ENCODE data around the gene TSPAN15.

The TSPAN15 gene

DNA sequence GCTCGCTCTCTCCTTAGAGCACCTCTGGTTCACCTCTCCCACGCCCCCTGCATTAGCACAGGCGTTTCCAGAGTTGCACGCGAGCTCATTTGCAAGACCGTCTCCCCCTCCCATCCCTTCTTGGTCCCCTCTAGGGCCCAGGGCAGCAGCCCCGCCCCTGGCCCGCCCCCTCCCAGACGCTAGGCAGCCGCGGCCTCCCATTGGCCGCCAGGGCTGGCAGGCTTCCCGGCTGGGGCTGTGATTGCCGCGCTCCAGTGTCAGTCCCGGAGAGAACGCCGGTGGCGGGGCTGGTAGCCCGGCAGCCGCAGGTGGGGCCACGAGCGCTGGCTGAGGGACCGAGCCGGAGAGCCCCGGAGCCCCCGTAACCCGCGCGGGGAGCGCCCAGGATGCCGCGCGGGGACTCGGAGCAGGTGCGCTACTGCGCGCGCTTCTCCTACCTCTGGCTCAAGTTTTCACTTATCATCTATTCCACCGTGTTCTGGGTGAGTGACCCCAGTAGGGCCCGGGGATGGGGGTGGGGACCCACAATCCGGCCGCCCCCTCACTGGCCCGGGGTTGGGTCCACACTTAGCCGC is at the start of gene TSPAN15:
Gene TSPAN15 (plus strand): TSS at position 257 of the 575 bp plus-strand sequence. CDS start 130 bp downstream, at position 387.
- peak; percentile 72 for DNase-seq

DNA sequence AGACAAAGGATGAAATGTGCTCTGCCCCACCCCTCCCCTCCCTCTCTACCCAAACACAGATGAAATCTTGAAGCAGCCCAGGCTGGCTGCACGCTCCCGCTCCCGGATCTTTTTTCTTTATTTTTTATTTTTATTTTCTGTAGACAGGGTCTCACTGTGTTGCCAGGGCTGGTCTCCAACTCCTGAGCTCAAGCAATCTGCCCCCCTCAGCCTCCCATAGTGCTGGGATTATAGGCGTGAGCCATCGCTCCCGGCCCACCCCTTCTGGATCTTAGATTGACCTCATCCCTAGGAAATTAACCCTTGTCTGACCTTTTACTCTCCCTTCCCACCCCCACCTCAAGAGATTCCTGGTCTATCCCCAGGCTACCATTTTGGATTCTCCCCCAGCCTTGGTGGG is 48.9 kb upstream of the TSPAN15 start:
- DNase-seq: no peak

- no peak for DNase-seq
Observed at GRCh38 chr10:69403066-69403465, 48.2 kb upstream of the TSPAN15 start.

DNA sequence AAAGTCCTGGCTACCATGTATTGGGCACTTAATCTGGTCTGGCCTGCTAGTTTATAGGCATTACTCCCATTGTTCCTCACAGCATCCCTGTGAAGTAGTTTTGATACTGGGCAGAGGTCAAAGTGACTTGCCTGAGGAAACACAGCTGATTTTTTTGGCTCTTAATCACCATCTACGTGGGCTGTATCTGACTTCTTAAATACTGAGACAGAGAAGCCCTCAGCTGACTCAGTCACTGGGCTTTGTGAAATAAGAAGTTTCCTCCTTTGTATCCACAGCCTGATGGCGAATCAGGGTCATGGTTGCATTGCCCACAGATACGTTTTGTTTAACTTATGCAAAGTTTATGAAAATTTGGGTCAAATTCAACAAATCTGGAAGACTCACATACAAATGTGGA is 47.7 kb upstream of the TSPAN15 start:
- DNase-seq: no peak

DNA sequence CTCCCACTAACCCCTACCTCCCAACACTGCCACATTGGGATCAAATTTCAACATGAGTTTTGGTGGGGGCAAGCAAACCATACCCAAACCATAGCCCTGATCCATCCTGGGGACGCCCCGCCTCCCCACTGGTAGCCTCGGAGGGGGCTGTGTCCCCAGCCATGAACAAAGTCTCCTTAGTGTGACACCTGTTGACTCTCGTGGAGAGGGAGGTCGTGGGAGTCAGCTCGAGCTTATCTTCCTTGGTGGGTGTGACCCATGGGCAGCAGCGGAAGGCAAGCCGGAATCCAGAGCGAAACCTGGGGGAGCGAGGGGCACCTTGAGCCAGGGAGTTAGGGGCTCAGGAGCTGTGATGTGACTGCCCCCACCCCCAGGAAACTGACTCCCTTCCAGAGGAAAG is 46.5 kb upstream of the TSPAN15 start:
- DNase-seq: no peak

- no peak for DNase-seq
Observed at GRCh38 chr10:69405221-69405620, 46.0 kb upstream of the TSPAN15 start.

GRCh38 chr10:69406302-69406811 is 44.9 kb upstream of the TSPAN15 start:
- DNase-seq: no peak

- DNase-seq: no peak
Observed at GRCh38 chr10:69406816-69407580, 44.3 kb upstream of the TSPAN15 start.

GRCh38 chr10:69407621-69408301 is 43.5 kb upstream of the TSPAN15 start:
- DNase-seq: peak; percentile 68

DNA sequence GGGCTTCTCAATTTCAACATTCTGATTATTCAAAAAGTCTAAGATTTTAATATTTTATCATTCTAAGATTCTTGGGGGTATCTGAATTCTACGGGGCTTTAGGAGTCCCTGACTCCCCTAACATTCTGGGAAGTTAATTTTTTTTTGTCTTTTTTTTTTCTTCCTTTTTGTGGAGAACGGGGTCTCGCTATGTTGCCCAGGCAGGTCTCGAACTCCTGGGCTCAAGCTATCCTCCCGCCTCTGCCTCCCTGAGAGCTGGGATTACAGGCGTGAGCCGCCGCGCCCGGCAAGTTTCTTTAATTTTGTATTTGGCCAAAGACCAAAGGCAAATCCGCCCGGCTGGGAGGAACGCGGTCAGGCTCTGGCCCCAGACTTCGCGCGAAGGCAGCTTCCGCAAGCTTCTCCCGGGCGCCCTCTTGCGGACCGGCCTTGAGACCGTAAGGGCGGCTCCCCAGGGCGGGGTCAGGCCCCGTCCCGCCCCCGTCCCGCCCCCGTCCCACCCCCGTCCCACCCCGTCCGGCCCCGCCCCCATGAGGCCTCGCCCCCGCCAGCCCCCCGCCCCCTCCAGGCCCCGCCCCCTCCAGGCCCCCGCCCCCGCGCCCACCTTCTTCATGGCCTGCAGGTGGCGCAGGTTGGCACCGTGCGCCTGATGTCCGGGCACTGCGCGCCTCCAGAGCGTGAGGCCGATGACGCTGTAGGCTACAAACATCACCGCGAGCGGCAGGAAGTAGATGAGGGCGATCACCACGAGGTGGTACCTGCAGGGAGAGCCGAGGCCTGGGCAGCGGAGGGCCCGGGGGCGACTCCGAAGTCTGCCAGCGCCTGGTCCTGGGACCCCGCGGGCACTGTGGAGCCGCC is 42.7 kb upstream of the TSPAN15 start:
- DNase-seq: peak; percentile 69

DNA sequence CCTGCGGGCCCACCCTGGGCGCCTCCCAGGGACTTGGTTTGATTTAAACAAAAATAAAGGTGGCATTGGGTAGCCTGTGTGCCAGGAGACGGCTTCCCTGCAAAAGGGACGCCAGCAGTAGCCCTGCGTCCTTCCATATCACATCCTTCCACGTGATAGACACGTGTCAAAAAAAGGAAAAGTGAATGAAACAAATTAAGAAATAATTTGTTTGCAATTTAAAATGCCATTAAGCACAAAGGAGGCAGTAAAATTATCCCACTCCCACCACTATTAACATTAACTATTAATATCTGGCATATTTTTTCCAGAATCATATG is 42.1 kb upstream of the TSPAN15 start:
- no peak for DNase-seq

DNA sequence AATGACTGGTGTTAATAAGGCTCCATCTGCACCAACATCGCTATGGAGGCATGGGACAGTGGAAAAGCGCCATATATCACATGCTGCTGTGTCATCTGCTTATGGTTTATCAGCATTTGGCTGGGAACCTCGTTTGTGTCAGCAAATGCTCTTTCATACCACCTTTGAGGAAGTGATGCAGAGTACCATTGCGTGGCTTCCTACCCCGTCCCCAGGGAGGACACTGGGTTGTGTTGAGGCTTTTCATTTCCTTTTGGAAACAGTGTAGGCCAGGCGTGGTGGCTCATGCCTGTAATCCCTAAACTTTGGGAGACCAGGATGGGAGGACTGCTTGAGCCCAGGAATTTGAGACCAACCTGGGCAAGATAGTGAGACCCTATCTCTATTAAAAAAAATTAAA is 41.3 kb upstream of the TSPAN15 start:
- DNase-seq: no peak

DNA sequence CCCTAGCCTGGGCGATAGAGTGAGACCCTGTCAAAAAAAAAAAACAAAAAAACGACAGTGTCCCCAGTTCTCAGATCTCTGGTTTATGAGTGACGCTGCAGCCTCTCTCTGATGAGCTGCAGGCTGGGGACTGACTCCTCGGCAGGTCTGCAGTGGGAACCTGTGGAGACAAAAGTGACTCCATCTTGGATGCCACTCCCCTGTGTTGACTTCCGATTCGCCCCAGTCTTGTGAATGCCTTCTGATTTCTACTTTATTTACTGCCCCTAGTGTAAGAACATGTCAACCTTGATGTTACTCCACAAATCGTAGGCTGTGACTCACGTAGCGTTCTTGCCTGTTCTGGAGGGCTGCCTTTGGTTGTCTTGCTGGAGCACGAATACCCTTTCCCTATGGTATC is 40.8 kb upstream of the TSPAN15 start:
- no peak for DNase-seq

- DNase-seq: no peak
Observed at GRCh38 chr10:69411476-69411875, 39.8 kb upstream of the TSPAN15 start.

DNA sequence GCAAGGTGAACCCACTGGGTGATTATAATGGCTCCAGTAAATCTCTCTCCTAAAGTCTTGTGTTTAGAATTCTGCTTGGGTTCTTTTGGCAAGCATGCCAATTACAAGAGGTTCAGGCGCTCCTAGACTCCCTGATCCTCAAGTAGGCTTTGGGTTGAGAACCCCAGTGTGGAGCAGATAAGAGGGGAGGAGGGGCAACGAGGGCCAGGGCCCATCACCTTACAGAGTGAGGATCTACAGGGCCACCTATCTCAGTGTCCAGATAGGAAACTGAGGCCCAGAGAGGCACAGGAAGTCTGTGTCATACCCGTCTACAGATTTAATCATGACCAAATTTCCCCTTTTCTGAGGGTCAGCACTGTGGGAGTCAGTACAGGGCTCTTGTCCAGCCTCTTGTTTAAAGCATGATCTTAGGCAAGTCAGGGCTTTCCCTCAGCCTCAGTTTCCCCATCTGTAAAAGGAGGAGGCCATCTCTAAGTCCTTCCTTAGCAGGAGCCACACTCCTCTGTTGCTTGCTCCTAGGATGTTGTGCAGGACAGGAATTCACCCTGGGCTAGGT is 39.0 kb upstream of the TSPAN15 start:
- no peak for DNase-seq

GRCh38 chr10:69413221-69413865 is 37.9 kb upstream of the TSPAN15 start:
- peak; percentile 78 for DNase-seq

- DNase-seq: no peak
Observed at GRCh38 chr10:69414036-69415018, 36.9 kb upstream of the TSPAN15 start.

GRCh38 chr10:69415049-69415448 is 36.2 kb upstream of the TSPAN15 start:
- DNase-seq: peak; percentile 23

GRCh38 chr10:69415951-69416350 is 35.3 kb upstream of the TSPAN15 start:
- DNase-seq: no peak

GRCh38 chr10:69416695-69417094 is 34.6 kb upstream of the TSPAN15 start, which contains the start of gene TACR2:
TACR2 (minus strand) TSS chr10:69416918; CDS start chr10:69416323, 595 bp downstream.
- no peak for DNase-seq

GRCh38 chr10:69417542-69417941 is 33.7 kb upstream of the TSPAN15 start:
- no peak for DNase-seq
